Suppressor macrophage (primary cell): ENCODE data around the gene ROPN1B.

Source experiments
- DNase-seq, 4 experiments: peaks; one replicate each; pipeline ENCODE4 v3.0.0-alpha.2; 2020 to 2022

Gene ROPN1B

GRCh38 chr3:126031981-126032471, 63.0 kb downstream of the ROPN1B start:
- no peak for DNase-seq
